ENCODE results near the gene LRRC23. TPM values are rescaled to one million over a fixed set of nuclear protein-coding genes. Genes with fewer than 3 reads are reported as not detected.
A peak's percentile ranks its signal among the peaks of the same experiment; 100 is the strongest.

The LRRC23 gene, protein sequence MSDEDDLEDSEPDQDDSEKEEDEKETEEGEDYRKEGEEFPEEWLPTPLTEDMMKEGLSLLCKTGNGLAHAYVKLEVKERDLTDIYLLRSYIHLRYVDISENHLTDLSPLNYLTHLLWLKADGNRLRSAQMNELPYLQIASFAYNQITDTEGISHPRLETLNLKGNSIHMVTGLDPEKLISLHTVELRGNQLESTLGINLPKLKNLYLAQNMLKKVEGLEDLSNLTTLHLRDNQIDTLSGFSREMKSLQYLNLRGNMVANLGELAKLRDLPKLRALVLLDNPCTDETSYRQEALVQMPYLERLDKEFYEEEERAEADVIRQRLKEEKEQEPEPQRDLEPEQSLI
- total RNA-seq: 11.6 TPM
- long read RNA-seq, partial matches to known transcripts: 4 of 14 reads
- long read RNA-seq, other reads (novel, unspliced or antisense): 3 of 14 reads

DNA sequence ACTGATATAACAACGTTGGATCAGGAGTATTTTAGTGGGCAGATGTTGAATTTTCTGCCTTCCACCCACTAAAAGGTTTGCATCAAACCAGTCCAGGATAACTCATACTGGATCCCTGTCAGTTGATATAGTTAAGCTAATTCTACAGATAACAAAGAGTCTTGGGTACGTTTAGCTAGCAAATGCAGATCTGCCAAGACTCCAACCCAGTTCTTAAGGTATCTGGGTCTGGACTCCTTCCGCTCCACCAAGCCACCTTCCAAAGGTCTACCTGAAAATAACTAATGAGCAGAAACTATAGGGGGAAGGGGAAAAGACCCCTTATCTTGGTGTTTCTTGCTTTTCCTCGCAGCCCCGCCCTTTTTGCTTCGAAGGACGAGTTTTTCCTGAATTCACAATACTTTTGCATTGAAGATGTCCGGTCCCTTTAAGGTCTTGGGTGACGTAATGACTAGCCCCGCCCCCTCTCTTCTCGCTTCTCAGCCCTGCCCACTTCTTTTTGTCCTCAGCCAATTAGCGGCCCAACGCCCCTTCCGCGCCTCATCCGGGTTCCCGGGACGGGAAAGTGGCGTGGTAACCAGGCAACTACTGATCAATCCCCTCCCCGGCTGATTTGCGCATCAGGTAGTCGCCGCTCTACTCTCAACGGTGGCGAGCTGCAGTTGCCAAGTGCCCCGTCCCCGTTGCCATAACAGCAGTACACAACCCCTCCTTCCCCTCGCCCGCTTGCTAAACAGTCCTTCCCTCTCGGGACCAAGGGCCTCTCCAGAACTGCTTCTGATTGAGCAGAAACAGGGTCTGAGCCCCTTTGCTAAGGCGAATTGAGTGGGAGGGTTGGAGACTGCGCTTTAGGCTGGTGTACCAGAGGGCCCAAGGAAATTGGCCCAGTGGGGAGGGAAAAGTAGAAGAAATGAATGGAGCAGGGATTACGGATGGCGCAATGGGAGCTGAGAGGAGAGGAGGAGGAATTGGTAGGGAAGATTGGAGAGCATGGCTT, at the start of gene LRRC23:
LRRC23 (plus strand) TSS at position 543 of the 997 bp plus-strand sequence. CDS start 812 bp downstream, outside the sequence.
- Histone ChIP-seq H3K36me3 (no peaks in the 10 kb centered on the region), H3K9me3 (replicated peaks) (no peaks in the 10 kb centered on the region), H3K4me1 (peaks cover 14% of the 10 kb centered on the region), H3K27ac (replicated peaks) (peak within 1 kb of the TSS; percentile 77), H3K4me3 (peak within 1 kb of the TSS; percentile 74), H3K27me3 (ENCODE audit: low read depth) (no peaks in the 10 kb centered on the region)
- intact Hi-C loops (cut with micrococcal nuclease): no loop called here
- DNase-seq: peak; percentile 96
- TF ChIP-seq, protein P1, sequence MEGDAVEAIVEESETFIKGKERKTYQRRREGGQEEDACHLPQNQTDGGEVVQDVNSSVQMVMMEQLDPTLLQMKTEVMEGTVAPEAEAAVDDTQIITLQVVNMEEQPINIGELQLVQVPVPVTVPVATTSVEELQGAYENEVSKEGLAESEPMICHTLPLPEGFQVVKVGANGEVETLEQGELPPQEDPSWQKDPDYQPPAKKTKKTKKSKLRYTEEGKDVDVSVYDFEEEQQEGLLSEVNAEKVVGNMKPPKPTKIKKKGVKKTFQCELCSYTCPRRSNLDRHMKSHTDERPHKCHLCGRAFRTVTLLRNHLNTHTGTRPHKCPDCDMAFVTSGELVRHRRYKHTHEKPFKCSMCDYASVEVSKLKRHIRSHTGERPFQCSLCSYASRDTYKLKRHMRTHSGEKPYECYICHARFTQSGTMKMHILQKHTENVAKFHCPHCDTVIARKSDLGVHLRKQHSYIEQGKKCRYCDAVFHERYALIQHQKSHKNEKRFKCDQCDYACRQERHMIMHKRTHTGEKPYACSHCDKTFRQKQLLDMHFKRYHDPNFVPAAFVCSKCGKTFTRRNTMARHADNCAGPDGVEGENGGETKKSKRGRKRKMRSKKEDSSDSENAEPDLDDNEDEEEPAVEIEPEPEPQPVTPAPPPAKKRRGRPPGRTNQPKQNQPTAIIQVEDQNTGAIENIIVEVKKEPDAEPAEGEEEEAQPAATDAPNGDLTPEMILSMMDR (IDR thresholded peaks at IDR 0.05; ENCODE audit: borderline replicate concordance): no peak

DNA sequence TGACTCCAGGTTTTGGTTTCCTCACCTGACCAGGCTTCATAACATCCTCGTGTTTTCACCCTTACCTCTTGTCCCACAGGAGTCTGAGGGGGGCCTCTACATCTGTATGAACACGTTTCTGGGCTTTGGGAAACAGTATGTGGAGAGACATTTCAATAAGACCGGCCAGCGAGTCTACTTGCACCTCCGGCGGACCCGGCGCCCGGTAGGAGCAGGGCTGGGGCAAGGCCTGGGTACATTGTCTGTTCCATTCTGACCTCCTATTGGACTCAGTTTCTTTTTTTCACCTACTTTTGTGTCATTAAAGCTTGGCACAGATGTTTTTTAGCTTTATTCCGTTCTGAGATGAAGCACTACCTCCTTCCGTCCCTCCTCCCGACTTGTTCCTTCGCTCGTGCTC, 49.3 kb upstream of the LRRC23 start:
- H3K27me3 ChIP-seq (ENCODE audit: low read depth): no peaks in the 10 kb centered on the region
- no peaks in the 10 kb centered on the region for H3K9me3 ChIP-seq (replicated peaks)
- H3K4me3 ChIP-seq: no peak overlapping the region
- peaks cover 55% of the 10 kb centered on the region for H3K36me3 ChIP-seq
- H3K4me1 ChIP-seq: peaks cover 24% of the 10 kb centered on the region
- no peak overlapping the region for H3K27ac ChIP-seq (replicated peaks)
- TF ChIP-seq, protein P1 (IDR thresholded peaks at IDR 0.05; ENCODE audit: borderline replicate concordance): no peak
- intact Hi-C loops (cut with micrococcal nuclease): no loop called here
- no peak for DNase-seq

DNA sequence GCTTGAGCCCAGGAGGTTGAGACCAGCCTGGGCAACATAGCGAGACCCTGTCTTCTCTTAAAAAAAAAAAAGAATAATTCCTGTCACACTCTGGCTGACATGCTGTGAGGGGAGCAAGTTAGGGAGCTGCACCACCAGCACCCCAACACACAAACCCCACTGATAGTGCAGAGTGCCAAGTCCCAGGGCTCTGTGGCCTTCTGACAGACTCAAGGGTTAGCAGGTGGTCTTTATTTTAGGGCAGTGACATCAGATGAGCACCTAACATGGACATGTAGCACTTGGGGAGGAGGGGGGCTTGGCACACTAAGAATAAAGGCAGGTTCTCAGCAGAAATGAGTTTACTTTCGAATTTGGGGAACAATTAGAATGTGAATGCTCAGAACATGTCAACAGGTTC, 45.8 kb upstream of the LRRC23 start:
- H3K4me3 ChIP-seq: no peak overlapping the region
- TF ChIP-seq, protein P1 (IDR thresholded peaks at IDR 0.05; ENCODE audit: borderline replicate concordance): no peak
- no peaks in the 10 kb centered on the region for H3K9me3 ChIP-seq (replicated peaks)
- DNase-seq: no peak
- no peak overlapping the region for H3K27ac ChIP-seq (replicated peaks)
- no peaks in the 10 kb centered on the region for H3K27me3 ChIP-seq (ENCODE audit: low read depth)
- peaks cover 1% of the 10 kb centered on the region for H3K4me1 ChIP-seq
- intact Hi-C loops (cut with micrococcal nuclease): no loop called here
- H3K36me3 ChIP-seq: peaks cover 89% of the 10 kb centered on the region

DNA sequence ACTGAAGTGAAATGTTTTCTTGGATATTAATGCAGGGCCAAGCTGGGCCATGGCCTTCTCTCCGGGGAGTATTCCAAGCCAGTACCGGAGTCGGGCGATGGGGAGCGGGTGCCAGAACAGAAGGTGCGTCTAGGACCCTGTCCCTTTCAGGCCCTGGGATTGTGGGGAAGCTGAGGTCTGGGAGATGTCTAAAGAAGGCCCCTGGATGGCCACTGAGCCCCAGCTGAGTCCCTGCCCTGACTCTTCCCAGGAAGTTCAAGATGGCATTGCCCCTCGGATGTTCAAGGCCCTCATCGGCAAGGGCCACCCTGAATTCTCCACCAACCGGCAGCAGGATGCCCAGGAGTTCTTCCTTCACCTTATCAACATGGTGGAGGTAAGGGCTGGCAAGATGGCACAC, 44.5 kb upstream of the LRRC23 start:
- DNase-seq: no peak
- no peak overlapping the region for H3K27ac ChIP-seq (replicated peaks)
- H3K4me3 ChIP-seq: no peak overlapping the region
- intact Hi-C loops (cut with micrococcal nuclease): no loop called here
- H3K27me3 ChIP-seq (ENCODE audit: low read depth): no peaks in the 10 kb centered on the region
- peaks cover 98% of the 10 kb centered on the region for H3K36me3 ChIP-seq
- H3K9me3 ChIP-seq (replicated peaks): no peaks in the 10 kb centered on the region
- H3K4me1 ChIP-seq: no peaks in the 10 kb centered on the region
- TF ChIP-seq, protein P1 (IDR thresholded peaks at IDR 0.05; ENCODE audit: borderline replicate concordance): no peak

DNA sequence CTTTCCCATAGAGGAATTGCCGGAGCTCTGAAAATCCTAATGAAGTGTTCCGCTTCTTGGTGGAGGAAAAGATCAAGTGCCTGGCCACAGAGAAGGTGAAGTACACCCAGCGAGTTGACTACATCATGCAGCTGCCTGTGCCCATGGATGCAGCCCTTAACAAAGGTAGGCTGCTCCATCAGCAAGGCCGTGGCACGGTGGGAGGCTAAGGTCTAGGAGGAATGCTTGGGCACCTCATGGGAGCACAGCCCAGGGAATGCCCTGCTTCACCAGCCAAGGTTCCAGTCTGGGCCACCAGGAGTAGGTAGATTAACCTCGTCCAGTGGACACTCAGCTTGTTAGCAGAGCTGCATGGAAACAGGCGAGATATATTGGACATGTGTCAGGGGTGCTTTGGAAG, 43.7 kb upstream of the LRRC23 start:
- H3K9me3 ChIP-seq (replicated peaks): no peaks in the 10 kb centered on the region
- H3K27me3 ChIP-seq (ENCODE audit: low read depth): no peaks in the 10 kb centered on the region
- no peak overlapping the region for H3K4me3 ChIP-seq
- H3K4me1 ChIP-seq: no peaks in the 10 kb centered on the region
- peaks cover 90% of the 10 kb centered on the region for H3K36me3 ChIP-seq
- no peak overlapping the region for H3K27ac ChIP-seq (replicated peaks)
- intact Hi-C loops (cut with micrococcal nuclease): no loop called here
- DNase-seq: no peak
- TF ChIP-seq, protein P1 (IDR thresholded peaks at IDR 0.05; ENCODE audit: borderline replicate concordance): no peak

Measured in left ventricle myocardium inferior (tissue), 1 donor.